Stimulated activated CD4-positive, alpha-beta T cell treated with anti-CD3 and anti-CD28 coated beads, TNF-alpha, amount 100 ng/mL, for 4 hours (primary cell): Measurements from ENCODE around the gene ZXDC.

Experiments used
- DNase-seq, 3 experiments: peaks; one replicate each; pipeline ENCODE4 v3.0.0-alpha.2; 2020; ENCODE audit warnings: low read depth in 3 of 3

ZXDC gene

GRCh38 chr3:126475413-126476114 lies at the start of gene ZXDC:
Gene ZXDC, minus strand, starts transcription at chr3:126475891. Its CDS starts 26 bp downstream, at chr3:126475865.
- peak; percentile 88 for DNase-seq

- DNase-seq = no peak
Measured at GRCh38 chr3:126525091-126525852, 49.6 kb upstream of the ZXDC start.

GRCh38 chr3:126524429-126524988 lies 48.8 kb upstream of the ZXDC start:
- no peak for DNase-seq

GRCh38 chr3:126523745-126524428 lies 48.2 kb upstream of the ZXDC start, which contains the start of gene CHST13:
Gene CHST13, plus strand, starts transcription at chr3:126524155. Its CDS starts 178 bp downstream, at chr3:126524333.
- DNase-seq = no peak

- peak in 2 of 3 experiments; percentile 6 to 12 for DNase-seq
Measured at GRCh38 chr3:126522363-126522788, 46.7 kb upstream of the ZXDC start.

GRCh38 chr3:126521122-126521891 lies 45.6 kb upstream of the ZXDC start:
- no peak for DNase-seq

GRCh38 chr3:126519506-126520455 lies 44.1 kb upstream of the ZXDC start:
- DNase-seq = no peak

- DNase-seq = no peak
Measured at GRCh38 chr3:126518779-126519177, 43.1 kb upstream of the ZXDC start.

- no peak for DNase-seq
Measured at GRCh38 chr3:126517986-126518778, 42.5 kb upstream of the ZXDC start.

GRCh38 chr3:126517291-126517951 lies 41.7 kb upstream of the ZXDC start, which contains the start of gene UROC1:
Gene UROC1, minus strand, starts transcription at chr3:126517773. Its CDS starts 54 bp downstream, at chr3:126517719.
- no peak for DNase-seq

GRCh38 chr3:126516936-126517290 lies 41.2 kb upstream of the ZXDC start:
- no peak for DNase-seq

- no peak for DNase-seq
Measured at GRCh38 chr3:126516152-126516935, 40.7 kb upstream of the ZXDC start.

GRCh38 chr3:126515066-126515706 lies 39.5 kb upstream of the ZXDC start:
- no peak for DNase-seq

- DNase-seq = no peak
Measured at GRCh38 chr3:126514161-126514560, 38.5 kb upstream of the ZXDC start.

GRCh38 chr3:126512916-126513650 lies 37.4 kb upstream of the ZXDC start:
- no peak for DNase-seq

GRCh38 chr3:126512026-126512425 lies 36.3 kb upstream of the ZXDC start:
- no peak for DNase-seq

- DNase-seq = no peak
Measured at GRCh38 chr3:126511291-126511690, 35.6 kb upstream of the ZXDC start.
